HEK293 (cell line): ENCODE measurements around the gene ZNF782.

ENCODE experiments used
- CTCF ChIA-PET: fragments of 350-600 bp; formaldehyde crosslinking; extraction: SDS; loops from one replicate; lab custom pipeline; 2021; ENCODE audit warnings: antibody characterized with exemption; lab: Yijun Ruan, JAX
- POLR2A ChIA-PET: fragments of 300-600 bp; formaldehyde crosslinking; extraction: SDS; loops from one replicate; lab custom pipeline; 2020; ENCODE audit warnings: antibody characterized with exemption, inconsistent platforms; lab: Yijun Ruan, JAX
- H3K27ac ChIP-seq: fragments of 200-500 bp; sonication (Bioruptor generic); 2 replicates; pipeline ENCODE4 v1.5.1; 2014; ENCODE audit warnings: low read depth, low read length, control low read depth, inconsistent platforms; ENCODE audit errors: extremely low read depth
- H3K36me3 ChIP-seq, 2 experiments: fragments of 200-500 bp in 1 of 2; sonication (Bioruptor generic) in 1 of 2; 1 replicate in 1 of 2; 2 replicates in 1 of 2; pipeline ENCODE4 v1.5.1; 2014 to 2017; ENCODE audit warnings: inconsistent platforms in 2 of 2, low read length in 2 of 2; ENCODE audit not compliant: control insufficient read depth in 2 of 2, insufficient read depth in 1 of 2
- H3K4me1 ChIP-seq: fragments of 200-500 bp; sonication (Bioruptor generic); 2 replicates; pipeline ENCODE4 v1.5.1; 2014; ENCODE audit warnings: mild to moderate bottlenecking, low read length, inconsistent platforms; ENCODE audit not compliant: control insufficient read depth, insufficient read depth
- H3K4me3 ChIP-seq: 2 replicates; pipeline ENCODE4 v1.5.1; 2011; ENCODE audit warnings: low read depth, mild to moderate bottlenecking, control low read depth, low read length, moderate library complexity
- H3K9me3 ChIP-seq: fragments of 200-500 bp; sonication (Bioruptor generic); 2 replicates; pipeline ENCODE4 v1.5.1; 2014; ENCODE audit warnings: low read depth, low read length, inconsistent platforms; ENCODE audit not compliant: control insufficient read depth, insufficient read depth
- HOXC10 ChIP-seq: sonication (generic); formaldehyde crosslinking; IDR thresholded peaks from 2 replicates; pipeline ENCODE4 v1.8.1; 2023; ENCODE audit warnings: mild to moderate bottlenecking, missing genetic modification reagents
- KLF10 ChIP-seq: fragments of 450-650 bp; IDR thresholded peaks from 2 replicates; pipeline ENCODE4 v1.5.1; 2018; ENCODE audit warnings: missing biosample characterization, mild to moderate bottlenecking, missing genetic modification characterization
- OSR2 ChIP-seq: fragments of 450-650 bp; formaldehyde crosslinking; IDR thresholded peaks from 2 replicates; pipeline ENCODE4 v1.5.1; 2016; ENCODE audit warnings: missing biosample characterization, missing genetic modification characterization
- TRIM28 ChIP-seq: IDR thresholded peaks from 2 replicates; pipeline ENCODE4 v1.6.1; 2011; ENCODE audit warnings: low read length, control low read depth, borderline replicate concordance
- WT1 ChIP-seq: fragments of 450-650 bp; formaldehyde crosslinking; IDR thresholded peaks from 2 replicates; pipeline ENCODE4 v1.5.1; 2016; ENCODE audit warnings: missing biosample characterization, missing genetic modification characterization
- ZBTB1 ChIP-seq: fragments of 450-650 bp; formaldehyde crosslinking; IDR thresholded peaks from 2 replicates; pipeline ENCODE4 v1.5.1; 2016; ENCODE audit warnings: missing biosample characterization, missing genetic modification characterization
- ZFP37 ChIP-seq: fragments of 450-650 bp; formaldehyde crosslinking; IDR thresholded peaks from 2 replicates; pipeline ENCODE4 v1.5.1; 2016; ENCODE audit warnings: missing biosample characterization, missing genetic modification characterization
- ZNF2 ChIP-seq: fragments of 450-650 bp; formaldehyde crosslinking; IDR thresholded peaks from 2 replicates; pipeline ENCODE4 v1.5.1; 2016; ENCODE audit warnings: missing biosample characterization, missing genetic modification characterization
- ZNF202 ChIP-seq: fragments of 450-650 bp; formaldehyde crosslinking; IDR thresholded peaks from 2 replicates; pipeline ENCODE4 v1.5.1; 2016; ENCODE audit warnings: missing biosample characterization, missing genetic modification characterization, borderline replicate concordance
- ZNF350 ChIP-seq: fragments of 450-650 bp; formaldehyde crosslinking; IDR thresholded peaks from 2 replicates; pipeline ENCODE4 v1.5.0; 2017; ENCODE audit warnings: missing biosample characterization, mild to moderate bottlenecking, missing genetic modification characterization
- ZNF366 ChIP-seq: fragments of 450-650 bp; formaldehyde crosslinking; conservative IDR thresholded peaks from 2 replicates; pipeline ENCODE4 v1.5.1; 2016; ENCODE audit warnings: missing biosample characterization, missing genetic modification characterization
- ZNF404 ChIP-seq: fragments of 450-650 bp; formaldehyde crosslinking; IDR thresholded peaks from 2 replicates; pipeline ENCODE4 v1.5.1; 2017; ENCODE audit warnings: missing biosample characterization, missing genetic modification characterization
- ZNF416 ChIP-seq: fragments of 450-650 bp; formaldehyde crosslinking; IDR thresholded peaks from 2 replicates; pipeline ENCODE4 v1.5.1; 2016; ENCODE audit warnings: missing biosample characterization, missing genetic modification characterization
- ZNF433 ChIP-seq: fragments of 450-650 bp; formaldehyde crosslinking; IDR thresholded peaks from 2 replicates; pipeline ENCODE4 v1.5.1; 2016; ENCODE audit warnings: missing biosample characterization, missing genetic modification characterization, low read depth
- ZNF530 ChIP-seq: fragments of 450-650 bp; formaldehyde crosslinking; IDR thresholded peaks from 2 replicates; pipeline ENCODE4 v1.5.1; 2016; ENCODE audit warnings: low read depth, missing biosample characterization, missing genetic modification characterization
- ZNF558 ChIP-seq: fragments of 450-650 bp; formaldehyde crosslinking; IDR thresholded peaks from 2 replicates; pipeline ENCODE4 v1.5.1; 2016; ENCODE audit warnings: missing biosample characterization, missing genetic modification characterization
- ZNF571 ChIP-seq: fragments of 450-650 bp; formaldehyde crosslinking; IDR thresholded peaks from 2 replicates; pipeline ENCODE4 v1.5.0; 2017; ENCODE audit warnings: missing biosample characterization, missing genetic modification characterization
- ZNF596 ChIP-seq: fragments of 450-650 bp; IDR thresholded peaks from 2 replicates; pipeline ENCODE4 v1.5.0; 2018; ENCODE audit warnings: missing biosample characterization, mild to moderate bottlenecking, missing genetic modification characterization, moderate library complexity
- ZNF621 ChIP-seq: fragments of 450-650 bp; formaldehyde crosslinking; IDR thresholded peaks from 2 replicates; pipeline ENCODE4 v1.5.1; 2017; ENCODE audit warnings: missing biosample characterization, missing genetic modification characterization
- ZNF629 ChIP-seq: fragments of 450-650 bp; formaldehyde crosslinking; IDR thresholded peaks from 2 replicates; pipeline ENCODE4 v1.5.1; 2017; ENCODE audit warnings: missing biosample characterization, missing genetic modification characterization
- ZNF76 ChIP-seq: fragments of 450-650 bp; formaldehyde crosslinking; IDR thresholded peaks from 2 replicates; pipeline ENCODE4; 2016; ENCODE audit warnings: low read depth, missing biosample characterization, missing genetic modification characterization, borderline replicate concordance
- ZNF776 ChIP-seq: fragments of 450-650 bp; formaldehyde crosslinking; IDR thresholded peaks from 2 replicates; pipeline ENCODE4 v1.5.0; 2017; ENCODE audit warnings: missing biosample characterization, missing genetic modification characterization, borderline replicate concordance
- TF ChIP-seq, protein P1 (sequence below): fragments of 450-650 bp; formaldehyde crosslinking; IDR thresholded peaks from 2 replicates; pipeline ENCODE4 v1.5.1; 2016; ENCODE audit warnings: missing biosample characterization, missing genetic modification characterization
- TF ChIP-seq, protein P2 (sequence below): fragments of 450-650 bp; formaldehyde crosslinking; IDR thresholded peaks from 2 replicates; pipeline ENCODE4 v1.5.0; 2017; ENCODE audit warnings: missing biosample characterization, missing genetic modification characterization, borderline replicate concordance
- TF ChIP-seq, protein P3 (sequence below): fragments of 450-650 bp; formaldehyde crosslinking; IDR thresholded peaks from 2 replicates; pipeline ENCODE4 v1.5.1; 2016; ENCODE audit warnings: missing biosample characterization, missing genetic modification characterization
- TF ChIP-seq, protein P4 (sequence below): fragments of 450-650 bp; formaldehyde crosslinking; IDR thresholded peaks from 2 replicates; pipeline ENCODE4 v1.5.1; 2017; ENCODE audit warnings: missing biosample characterization, mild to moderate bottlenecking, missing genetic modification characterization, moderate library complexity
- TF ChIP-seq, protein P5 (sequence below): fragments of 450-650 bp; formaldehyde crosslinking; IDR thresholded peaks from 2 replicates; pipeline ENCODE4 v1.5.1; 2016; ENCODE audit warnings: missing biosample characterization, missing genetic modification characterization
- TF ChIP-seq, protein P6 (sequence below): fragments of 450-650 bp; formaldehyde crosslinking; IDR thresholded peaks from 2 replicates; pipeline ENCODE4 v1.5.1; 2016; ENCODE audit warnings: missing biosample characterization, missing genetic modification characterization

Gene ZNF782

DNA sequence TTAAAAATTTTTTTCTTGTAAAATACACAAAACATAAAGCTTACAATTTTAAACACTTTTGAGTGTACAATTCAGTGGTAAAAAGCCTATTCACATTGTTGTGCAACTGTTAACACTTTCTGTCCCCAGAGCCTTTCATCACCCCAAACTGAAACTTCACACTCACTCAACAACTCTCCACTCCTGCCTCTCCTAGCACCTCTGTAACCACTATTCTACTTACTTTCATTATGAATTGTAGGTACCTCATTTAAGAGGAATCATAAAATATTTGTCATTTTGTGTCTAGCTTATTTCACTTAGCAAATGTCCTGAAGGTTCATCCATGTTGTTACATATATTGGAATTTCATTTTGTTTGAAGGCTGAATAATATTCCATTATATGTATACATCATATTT lies 72.1 kb downstream of the ZNF782 start:
- ChIA-PET CTCF (interaction anchor here (0.8 kb wide), 1 partner anchor 572 kb away, joined by 3 read pairs; no protein-coding TSS in a partner anchor), POLR2A (no interaction called here)
- H3K9me3 ChIP-seq, result no peaks in the 10 kb centered on the region
- H3K4me1 ChIP-seq, result no peaks in the 10 kb centered on the region
- H3K4me3 ChIP-seq, result no peak overlapping the region
- no peak overlapping the region for H3K27ac ChIP-seq
- TF ChIP-seq ZNF202 (no peak), ZNF571 (no peak), ZNF621 (no peak), ZNF76 (no peak), TRIM28 (no peak), ZNF350 (tag by site-specific recombination) (no peak), ZNF416 (tag by site-specific recombination) (no peak), ZNF776 (tag by site-specific recombination) (no peak), ZNF596 (no peak), ZNF629 (tag by site-specific recombination) (no peak), WT1 (tag by site-specific recombination) (no peak), ZNF366 (tag by site-specific recombination) (no peak), ZNF558 (no peak), ZFP37 (tag by site-specific recombination) (no peak), ZBTB1 (no peak), ZNF530 (tag by site-specific recombination) (no peak)
- TF ChIP-seq, protein P1, sequence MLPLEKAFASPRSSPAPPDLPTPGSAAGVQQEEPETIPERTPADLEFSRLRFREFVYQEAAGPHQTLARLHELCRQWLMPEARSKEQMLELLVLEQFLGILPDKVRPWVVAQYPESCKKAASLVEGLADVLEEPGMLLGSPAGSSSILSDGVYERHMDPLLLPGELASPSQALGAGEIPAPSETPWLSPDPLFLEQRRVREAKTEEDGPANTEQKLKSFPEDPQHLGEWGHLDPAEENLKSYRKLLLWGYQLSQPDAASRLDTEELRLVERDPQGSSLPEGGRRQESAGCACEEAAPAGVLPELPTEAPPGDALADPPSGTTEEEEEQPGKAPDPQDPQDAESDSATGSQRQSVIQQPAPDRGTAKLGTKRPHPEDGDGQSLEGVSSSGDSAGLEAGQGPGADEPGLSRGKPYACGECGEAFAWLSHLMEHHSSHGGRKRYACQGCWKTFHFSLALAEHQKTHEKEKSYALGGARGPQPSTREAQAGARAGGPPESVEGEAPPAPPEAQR (tag by site-specific recombination), result no peak
- TF ChIP-seq, protein P2, sequence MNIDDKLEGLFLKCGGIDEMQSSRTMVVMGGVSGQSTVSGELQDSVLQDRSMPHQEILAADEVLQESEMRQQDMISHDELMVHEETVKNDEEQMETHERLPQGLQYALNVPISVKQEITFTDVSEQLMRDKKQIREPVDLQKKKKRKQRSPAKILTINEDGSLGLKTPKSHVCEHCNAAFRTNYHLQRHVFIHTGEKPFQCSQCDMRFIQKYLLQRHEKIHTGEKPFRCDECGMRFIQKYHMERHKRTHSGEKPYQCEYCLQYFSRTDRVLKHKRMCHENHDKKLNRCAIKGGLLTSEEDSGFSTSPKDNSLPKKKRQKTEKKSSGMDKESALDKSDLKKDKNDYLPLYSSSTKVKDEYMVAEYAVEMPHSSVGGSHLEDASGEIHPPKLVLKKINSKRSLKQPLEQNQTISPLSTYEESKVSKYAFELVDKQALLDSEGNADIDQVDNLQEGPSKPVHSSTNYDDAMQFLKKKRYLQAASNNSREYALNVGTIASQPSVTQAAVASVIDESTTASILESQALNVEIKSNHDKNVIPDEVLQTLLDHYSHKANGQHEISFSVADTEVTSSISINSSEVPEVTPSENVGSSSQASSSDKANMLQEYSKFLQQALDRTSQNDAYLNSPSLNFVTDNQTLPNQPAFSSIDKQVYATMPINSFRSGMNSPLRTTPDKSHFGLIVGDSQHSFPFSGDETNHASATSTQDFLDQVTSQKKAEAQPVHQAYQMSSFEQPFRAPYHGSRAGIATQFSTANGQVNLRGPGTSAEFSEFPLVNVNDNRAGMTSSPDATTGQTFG (tag by site-specific recombination), result no peak
- TF ChIP-seq, protein P3, sequence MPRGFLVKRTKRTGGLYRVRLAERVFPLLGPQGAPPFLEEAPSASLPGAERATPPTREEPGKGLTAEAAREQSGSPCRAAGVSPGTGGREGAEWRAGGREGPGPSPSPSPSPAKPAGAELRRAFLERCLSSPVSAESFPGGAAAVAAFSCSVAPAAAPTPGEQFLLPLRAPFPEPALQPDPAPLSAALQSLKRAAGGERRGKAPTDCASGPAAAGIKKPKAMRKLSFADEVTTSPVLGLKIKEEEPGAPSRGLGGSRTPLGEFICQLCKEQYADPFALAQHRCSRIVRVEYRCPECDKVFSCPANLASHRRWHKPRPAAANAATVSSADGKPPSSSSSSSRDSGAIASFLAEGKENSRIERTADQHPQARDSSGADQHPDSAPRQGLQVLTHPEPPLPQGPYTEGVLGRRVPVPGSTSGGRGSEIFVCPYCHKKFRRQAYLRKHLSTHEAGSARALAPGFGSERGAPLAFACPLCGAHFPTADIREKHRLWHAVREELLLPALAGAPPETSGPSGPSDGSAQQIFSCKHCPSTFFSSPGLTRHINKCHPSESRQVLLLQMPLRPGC (tag by site-specific recombination), result no peak
- TF ChIP-seq, protein P4, sequence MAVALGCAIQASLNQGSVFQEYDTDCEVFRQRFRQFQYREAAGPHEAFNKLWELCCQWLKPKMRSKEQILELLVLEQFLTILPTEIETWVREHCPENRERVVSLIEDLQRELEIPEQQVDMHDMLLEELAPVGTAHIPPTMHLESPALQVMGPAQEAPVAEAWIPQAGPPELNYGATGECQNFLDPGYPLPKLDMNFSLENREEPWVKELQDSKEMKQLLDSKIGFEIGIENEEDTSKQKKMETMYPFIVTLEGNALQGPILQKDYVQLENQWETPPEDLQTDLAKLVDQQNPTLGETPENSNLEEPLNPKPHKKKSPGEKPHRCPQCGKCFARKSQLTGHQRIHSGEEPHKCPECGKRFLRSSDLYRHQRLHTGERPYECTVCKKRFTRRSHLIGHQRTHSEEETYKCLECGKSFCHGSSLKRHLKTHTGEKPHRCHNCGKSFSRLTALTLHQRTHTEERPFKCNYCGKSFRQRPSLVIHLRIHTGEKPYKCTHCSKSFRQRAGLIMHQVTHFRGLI (tag by site-specific recombination), result no peak
- no peaks in the 10 kb centered on the region for H3K36me3 ChIP-seq

DNA sequence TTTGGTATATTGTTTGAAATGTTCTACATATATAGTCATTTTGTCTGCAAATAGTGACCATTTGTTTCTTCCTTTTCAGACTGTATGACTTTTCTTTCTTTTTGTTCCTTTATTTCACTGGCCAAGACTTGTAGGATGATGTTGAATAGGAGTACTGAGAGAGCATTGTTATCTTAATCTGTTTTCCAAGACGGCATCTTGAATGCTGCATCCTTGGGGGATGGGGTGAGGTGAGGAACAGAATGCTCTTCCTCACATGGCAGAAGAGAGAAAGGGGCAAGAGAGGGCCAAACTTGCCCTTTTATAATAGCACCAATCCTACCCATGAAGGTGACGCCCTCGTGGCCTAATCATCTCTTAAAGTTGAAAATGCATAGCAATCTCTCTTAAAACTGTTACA lies 72.8 kb downstream of the ZNF782 start:
- POLR2A ChIA-PET, result no interaction called here
- CTCF ChIA-PET, result no interaction called here
- no peaks in the 10 kb centered on the region for H3K9me3 ChIP-seq
- TF ChIP-seq KLF10 (tag by site-specific recombination) (no peak), HOXC10 (no peak), ZNF404 (tag by site-specific recombination) (no peak), ZNF2 (tag by site-specific recombination) (no peak), OSR2 (tag by site-specific recombination) (no peak), ZNF433 (no peak)
- TF ChIP-seq, protein P5, sequence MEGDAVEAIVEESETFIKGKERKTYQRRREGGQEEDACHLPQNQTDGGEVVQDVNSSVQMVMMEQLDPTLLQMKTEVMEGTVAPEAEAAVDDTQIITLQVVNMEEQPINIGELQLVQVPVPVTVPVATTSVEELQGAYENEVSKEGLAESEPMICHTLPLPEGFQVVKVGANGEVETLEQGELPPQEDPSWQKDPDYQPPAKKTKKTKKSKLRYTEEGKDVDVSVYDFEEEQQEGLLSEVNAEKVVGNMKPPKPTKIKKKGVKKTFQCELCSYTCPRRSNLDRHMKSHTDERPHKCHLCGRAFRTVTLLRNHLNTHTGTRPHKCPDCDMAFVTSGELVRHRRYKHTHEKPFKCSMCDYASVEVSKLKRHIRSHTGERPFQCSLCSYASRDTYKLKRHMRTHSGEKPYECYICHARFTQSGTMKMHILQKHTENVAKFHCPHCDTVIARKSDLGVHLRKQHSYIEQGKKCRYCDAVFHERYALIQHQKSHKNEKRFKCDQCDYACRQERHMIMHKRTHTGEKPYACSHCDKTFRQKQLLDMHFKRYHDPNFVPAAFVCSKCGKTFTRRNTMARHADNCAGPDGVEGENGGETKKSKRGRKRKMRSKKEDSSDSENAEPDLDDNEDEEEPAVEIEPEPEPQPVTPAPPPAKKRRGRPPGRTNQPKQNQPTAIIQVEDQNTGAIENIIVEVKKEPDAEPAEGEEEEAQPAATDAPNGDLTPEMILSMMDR, result no peak
- TF ChIP-seq, protein P6, sequence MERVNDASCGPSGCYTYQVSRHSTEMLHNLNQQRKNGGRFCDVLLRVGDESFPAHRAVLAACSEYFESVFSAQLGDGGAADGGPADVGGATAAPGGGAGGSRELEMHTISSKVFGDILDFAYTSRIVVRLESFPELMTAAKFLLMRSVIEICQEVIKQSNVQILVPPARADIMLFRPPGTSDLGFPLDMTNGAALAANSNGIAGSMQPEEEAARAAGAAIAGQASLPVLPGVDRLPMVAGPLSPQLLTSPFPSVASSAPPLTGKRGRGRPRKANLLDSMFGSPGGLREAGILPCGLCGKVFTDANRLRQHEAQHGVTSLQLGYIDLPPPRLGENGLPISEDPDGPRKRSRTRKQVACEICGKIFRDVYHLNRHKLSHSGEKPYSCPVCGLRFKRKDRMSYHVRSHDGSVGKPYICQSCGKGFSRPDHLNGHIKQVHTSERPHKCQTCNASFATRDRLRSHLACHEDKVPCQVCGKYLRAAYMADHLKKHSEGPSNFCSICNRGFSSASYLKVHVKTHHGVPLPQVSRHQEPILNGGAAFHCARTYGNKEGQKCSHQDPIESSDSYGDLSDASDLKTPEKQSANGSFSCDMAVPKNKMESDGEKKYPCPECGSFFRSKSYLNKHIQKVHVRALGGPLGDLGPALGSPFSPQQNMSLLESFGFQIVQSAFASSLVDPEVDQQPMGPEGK (tag by site-specific recombination), result no peak

More for the DNA sequence above, 72.8 kb downstream of the ZNF782 start:
- Histone ChIP-seq H3K36me3 (peaks cover 0 to 2% of the 10 kb centered on the region in 2 experiments; a peak in 1 of 3 replicates), H3K4me1 (no peaks in the 10 kb centered on the region), H3K4me3 (no peak overlapping the region), H3K27ac (no peak overlapping the region)
